ENCODE results near the gene TCEA2. TPM values are rescaled to one million over a fixed set of nuclear protein-coding genes. Genes with fewer than 3 reads are reported as not detected.
"Not testable (repeated sequence)": the region's sequence is repeated elsewhere in the genome, so short reads cannot be mapped to it uniquely, and the experiment has no call there.

The TCEA2 gene
- total RNA-seq, 4 donors from 2014 or later: 28.1 to 39.7 (median 33.6) TPM

DNA sequence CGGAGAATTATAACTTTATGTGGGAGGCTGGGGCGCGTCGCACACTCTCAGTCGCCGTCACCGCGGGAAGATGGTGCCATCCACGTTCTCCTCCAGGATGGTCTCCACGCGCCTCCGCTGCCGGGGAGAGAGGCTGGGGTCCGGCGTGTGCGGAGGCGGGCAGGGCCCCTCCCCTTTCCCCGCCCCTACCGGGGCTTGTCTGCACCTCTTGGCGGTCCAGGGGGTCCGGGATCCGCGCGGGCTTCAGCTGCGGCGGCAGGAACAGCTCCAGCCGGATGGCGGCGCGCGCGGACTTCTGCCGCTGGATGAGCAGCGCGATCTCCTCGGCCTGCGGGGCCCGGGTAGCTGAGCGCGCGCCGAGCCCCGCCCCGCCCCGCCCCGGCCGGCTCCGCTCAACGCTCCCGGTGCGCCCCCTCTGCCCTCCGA, 20.4 kb downstream of the TCEA2 start:
- Histone ChIP-seq H3K27ac (no peak overlapping the region), H3K27me3 (peaks cover 46% of the 10 kb centered on the region)
- WGBS, 2 donors (ENCODE audit: low coverage in 1 of 2): no CpG with 5 or more reads among the region's 52 CpGs

DNA sequence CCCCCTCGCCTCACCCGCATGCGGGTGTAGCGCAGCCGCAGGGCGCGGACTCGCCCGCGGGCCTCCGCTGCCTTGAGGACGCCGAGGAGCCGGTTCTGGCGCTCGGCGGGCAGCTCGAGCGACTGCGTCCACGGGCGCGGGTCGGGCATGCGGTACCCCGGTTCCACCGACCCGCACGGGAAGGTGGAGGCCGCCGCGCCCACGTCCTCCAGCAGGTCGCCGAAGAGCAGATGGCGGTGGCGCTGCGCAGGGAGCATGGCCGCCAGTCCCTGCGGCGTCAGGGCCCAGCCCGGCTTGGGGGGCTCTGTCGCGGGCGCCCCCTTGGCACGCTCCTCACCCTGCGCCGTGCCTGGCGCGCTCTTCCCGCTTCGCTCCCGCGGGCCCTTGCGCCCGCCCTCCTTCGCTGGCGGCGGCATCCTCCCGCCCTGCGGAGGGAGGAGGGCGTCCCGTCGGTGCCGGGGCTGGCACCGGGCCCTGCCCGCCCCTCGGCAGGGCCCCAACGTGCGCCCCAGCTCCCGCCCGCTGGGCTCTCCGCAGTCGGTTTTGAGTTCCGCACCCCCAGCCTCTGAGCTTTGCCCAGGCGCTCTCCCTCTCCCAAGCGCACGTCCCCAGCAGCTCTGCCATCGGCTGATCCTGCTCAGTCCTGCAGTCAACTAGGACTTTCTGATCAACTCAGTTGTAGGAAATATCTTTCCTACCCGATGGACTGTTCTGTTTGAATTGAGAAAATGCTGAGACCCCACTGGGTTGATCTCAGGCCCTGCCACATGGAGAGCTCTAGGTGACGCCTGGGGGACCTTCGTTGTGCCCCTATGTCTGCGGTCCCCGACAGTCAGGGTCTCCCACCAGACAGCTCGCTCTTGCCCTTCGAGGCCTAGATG, 21.0 kb downstream of the TCEA2 start, which contains the start of gene LKAAEAR1:
Gene LKAAEAR1, minus strand, starts transcription at position 595 of the 881 bp plus-strand sequence. Its CDS starts 179 bp downstream, at position 416.
- Histone ChIP-seq H3K4me1 (peaks cover 0 to 42% (median 13%) of the 10 kb centered on the region in 3 donors), H3K27me3 (peaks cover 53% of the 10 kb centered on the region), H3K27ac (no peak within 1 kb of the TSS), H3K4me3 (peak within 1 kb of the TSS; percentile 23 to 62), H3K9me3 (peaks cover 0 to 3% (median 0%) of the 10 kb centered on the region in 3 donors), H3K36me3 (no peaks in the 10 kb centered on the region)
- WGBS, 2 donors (ENCODE audit: low coverage in 1 of 2): 0% methylated on average over 3 of the region's 86 CpGs; no CpG with 5 or more reads in 1 of the 2 donors
- peak in 1 of 2 donors; percentile 6 for TF ChIP-seq POLR2A (IDR thresholded peaks at IDR 0.05)
- TF ChIP-seq, protein P1, sequence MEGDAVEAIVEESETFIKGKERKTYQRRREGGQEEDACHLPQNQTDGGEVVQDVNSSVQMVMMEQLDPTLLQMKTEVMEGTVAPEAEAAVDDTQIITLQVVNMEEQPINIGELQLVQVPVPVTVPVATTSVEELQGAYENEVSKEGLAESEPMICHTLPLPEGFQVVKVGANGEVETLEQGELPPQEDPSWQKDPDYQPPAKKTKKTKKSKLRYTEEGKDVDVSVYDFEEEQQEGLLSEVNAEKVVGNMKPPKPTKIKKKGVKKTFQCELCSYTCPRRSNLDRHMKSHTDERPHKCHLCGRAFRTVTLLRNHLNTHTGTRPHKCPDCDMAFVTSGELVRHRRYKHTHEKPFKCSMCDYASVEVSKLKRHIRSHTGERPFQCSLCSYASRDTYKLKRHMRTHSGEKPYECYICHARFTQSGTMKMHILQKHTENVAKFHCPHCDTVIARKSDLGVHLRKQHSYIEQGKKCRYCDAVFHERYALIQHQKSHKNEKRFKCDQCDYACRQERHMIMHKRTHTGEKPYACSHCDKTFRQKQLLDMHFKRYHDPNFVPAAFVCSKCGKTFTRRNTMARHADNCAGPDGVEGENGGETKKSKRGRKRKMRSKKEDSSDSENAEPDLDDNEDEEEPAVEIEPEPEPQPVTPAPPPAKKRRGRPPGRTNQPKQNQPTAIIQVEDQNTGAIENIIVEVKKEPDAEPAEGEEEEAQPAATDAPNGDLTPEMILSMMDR (IDR thresholded peaks at IDR 0.05): no peak
- ATAC-seq: no peak

More for the DNA sequence above, 20.4 kb downstream of the TCEA2 start:
- TF ChIP-seq POLR2A (IDR thresholded peaks at IDR 0.05) (no peak), EP300 (IDR thresholded peaks at IDR 0.05) (no peak), POLR2AphosphoS5 (IDR thresholded peaks at IDR 0.05) (no peak)
- TF ChIP-seq, protein P1 (IDR thresholded peaks at IDR 0.05): peak in 3 of 4 experiments; percentile 59 to 85 (median 61)
- peak overlapping the region; percentile 23 to 62 for H3K4me3 ChIP-seq
- H3K36me3 ChIP-seq: no peaks in the 10 kb centered on the region
- peaks cover 0 to 48% (median 20%) of the 10 kb centered on the region in 3 donors for H3K4me1 ChIP-seq
- ATAC-seq: peak; percentile 49
- peaks cover 0 to 3% (median 0%) of the 10 kb centered on the region in 3 donors for H3K9me3 ChIP-seq

DNA sequence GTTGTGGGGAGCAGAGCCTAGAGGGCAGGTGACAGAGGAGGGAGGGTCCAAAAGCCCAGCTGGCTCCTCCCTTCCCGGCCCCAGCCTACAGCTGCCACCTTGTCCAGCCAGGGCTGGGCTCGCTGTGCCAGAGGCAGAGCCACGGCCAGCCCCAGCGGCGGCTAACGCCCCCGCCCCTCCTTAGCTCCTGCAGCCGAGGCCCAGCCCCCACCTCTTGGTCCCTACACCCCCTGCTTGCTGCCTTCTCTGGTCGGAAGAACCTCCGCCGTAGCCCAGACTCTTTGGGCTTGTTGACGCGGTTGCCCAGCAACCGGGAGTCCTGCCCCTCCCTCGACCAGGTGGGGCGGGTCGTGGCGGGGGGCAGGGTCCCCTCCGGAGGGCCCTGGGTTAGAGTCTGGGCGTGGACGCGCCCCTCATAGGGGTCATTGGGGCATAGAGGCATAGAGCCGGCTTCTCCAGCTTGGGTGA, 21.7 kb downstream of the TCEA2 start:
- Histone ChIP-seq H3K4me1 (peaks cover 0 to 36% (median 10%) of the 10 kb centered on the region in 3 donors), H3K27me3 (peaks cover 59% of the 10 kb centered on the region), H3K27ac (no peak overlapping the region), H3K4me3 (no peak overlapping the region), H3K9me3 (peaks cover 0 to 3% (median 0%) of the 10 kb centered on the region in 3 donors), H3K36me3 (no peaks in the 10 kb centered on the region)
- WGBS, 2 donors (ENCODE audit: low coverage in 1 of 2): no CpG with 5 or more reads among the region's 23 CpGs
- TF ChIP-seq POLR2AphosphoS5 (IDR thresholded peaks at IDR 0.05) (no peak), POLR2A (IDR thresholded peaks at IDR 0.05) (no peak), EP300 (IDR thresholded peaks at IDR 0.05) (no peak)
- TF ChIP-seq, protein P1 (IDR thresholded peaks at IDR 0.05): no peak
- no peak for ATAC-seq

DNA sequence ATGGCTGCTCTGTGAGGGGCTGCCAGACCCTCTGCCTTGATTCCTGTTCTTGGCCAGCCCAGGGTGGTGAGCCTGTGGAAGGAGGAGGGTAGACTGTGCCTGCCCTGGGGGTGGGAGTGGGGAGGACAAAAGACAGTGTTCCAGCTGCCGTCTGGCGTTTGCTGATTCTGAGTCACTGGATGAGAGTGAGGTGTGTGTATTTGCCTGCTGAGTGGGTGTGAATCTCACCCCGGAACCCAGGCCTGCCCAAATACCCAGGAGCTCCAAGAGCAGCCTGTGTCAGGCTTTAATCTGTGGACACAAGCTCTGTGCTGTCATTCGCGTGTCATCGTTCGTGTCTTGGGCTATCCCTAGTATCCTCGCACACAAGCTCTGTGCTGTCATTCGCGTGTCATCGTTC, 23.8 kb downstream of the TCEA2 start:
- H3K27ac ChIP-seq: no peak overlapping the region
- no peak overlapping the region for H3K4me3 ChIP-seq
- ATAC-seq: no peak
- no peaks in the 10 kb centered on the region for H3K36me3 ChIP-seq
- 53% methylated on average over 3 of the region's 11 CpGs; no CpG with 5 or more reads in 1 of the 2 donors for WGBS, 2 donors (ENCODE audit: low coverage in 1 of 2)
- H3K9me3 ChIP-seq: peaks cover 0 to 3% (median 0%) of the 10 kb centered on the region in 3 donors
- peaks cover 0 to 29% (median 10%) of the 10 kb centered on the region in 3 donors for H3K4me1 ChIP-seq
- peaks cover 68% of the 10 kb centered on the region for H3K27me3 ChIP-seq
- TF ChIP-seq EP300 (IDR thresholded peaks at IDR 0.05): no peak
- no peak for TF ChIP-seq POLR2A (IDR thresholded peaks at IDR 0.05)
- TF ChIP-seq, protein P1 (IDR thresholded peaks at IDR 0.05): no peak
- no peak for TF ChIP-seq POLR2AphosphoS5 (IDR thresholded peaks at IDR 0.05)

DNA sequence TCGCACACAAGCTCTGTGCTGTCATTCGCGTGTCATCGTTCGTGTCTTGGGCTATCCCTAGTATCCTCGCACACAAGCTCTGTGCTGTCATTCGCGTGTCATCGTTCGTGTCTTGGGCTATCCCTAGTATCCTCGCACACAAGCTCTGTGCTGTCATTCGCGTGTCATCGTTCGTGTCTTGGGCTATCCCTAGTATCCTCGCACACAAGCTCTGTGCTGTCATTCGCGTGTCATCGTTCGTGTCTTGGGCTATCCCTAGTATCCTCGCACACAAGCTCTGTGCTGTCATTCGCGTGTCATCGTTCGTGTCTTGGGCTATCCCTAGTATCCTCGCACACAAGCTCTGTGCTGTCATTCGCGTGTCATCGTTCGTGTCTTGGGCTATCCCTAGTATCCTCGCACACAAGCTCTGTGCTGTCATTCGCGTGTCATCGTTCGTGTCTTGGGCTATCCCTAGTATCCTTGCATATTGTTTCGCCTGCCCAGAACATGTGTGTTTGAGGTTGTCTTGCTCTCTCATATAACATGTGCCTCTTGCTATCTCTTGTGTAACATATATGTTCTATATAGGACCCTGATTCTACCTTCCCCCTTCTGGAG, 24.3 kb downstream of the TCEA2 start:
- ATAC-seq, H3K36me3 ChIP-seq, H3K9me3 ChIP-seq, H3K4me3 ChIP-seq, H3K27ac ChIP-seq: not testable (repeated sequence)
- peaks cover 0 to 27% (median 10%) of the 10 kb centered on the region in 3 donors for H3K4me1 ChIP-seq
- WGBS, 2 donors (ENCODE audit: low coverage in 1 of 2): 100% methylated on average over 2 to 3 of the region's 36 CpGs
- H3K27me3 ChIP-seq: peaks cover 68% of the 10 kb centered on the region

DNA sequence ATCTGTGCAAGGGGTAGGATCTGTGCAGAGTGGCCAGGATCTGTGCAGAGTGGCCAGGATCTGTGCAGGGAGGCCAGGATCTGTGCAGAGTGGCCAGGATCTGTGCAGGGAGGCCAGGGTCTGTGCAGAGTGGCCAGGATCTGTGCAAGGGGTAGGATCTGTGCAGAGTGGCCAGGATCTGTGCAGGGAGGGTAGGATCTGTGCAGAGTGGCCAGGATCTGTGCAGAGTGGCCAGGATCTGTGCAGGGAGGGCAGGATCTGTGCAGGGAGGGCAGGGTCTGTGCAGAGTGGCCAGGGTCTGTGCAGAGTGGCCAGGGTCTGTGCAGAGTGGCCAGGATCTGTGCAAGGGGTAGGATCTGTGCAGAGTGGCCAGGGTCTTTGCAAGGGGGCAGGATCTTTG, 25.6 kb downstream of the TCEA2 start:
- not testable (repeated sequence) for H3K27ac ChIP-seq, H3K9me3 ChIP-seq, H3K4me3 ChIP-seq, ATAC-seq, H3K36me3 ChIP-seq
- peaks cover 0 to 15% (median 5%) of the 10 kb centered on the region in 3 donors for H3K4me1 ChIP-seq
- peaks cover 65% of the 10 kb centered on the region for H3K27me3 ChIP-seq

Data from gastroesophageal sphincter (tissue), 4 donors.